NCI-H748 (cell line): ENCODE data around the gene DCX.

Experiments
- DNase-seq: peaks from one replicate; lab custom pipeline; 2025; ENCODE audit not compliant: unreplicated experiment; lab: John Stamatoyannopoulos, UW

The DCX gene

GRCh38 chrX:111318901-111319300 is 93.1 kb downstream of the DCX start:
- DNase-seq = no peak

GRCh38 chrX:111309083-111309482 is 102.9 kb downstream of the DCX start:
- DNase-seq = no peak

- DNase-seq = no peak
Observed at GRCh38 chrX:111308039-111308438, 104.0 kb downstream of the DCX start.

- no peak for DNase-seq
Observed at GRCh38 chrX:111302284-111302683, 109.7 kb downstream of the DCX start.

- DNase-seq = peak; percentile 29
Observed at GRCh38 chrX:111288841-111289240, 123.2 kb downstream of the DCX start.

GRCh38 chrX:111284631-111285293 is 127.2 kb downstream of the DCX start:
- peak; percentile 3 for DNase-seq

GRCh38 chrX:111283446-111283845 is 128.5 kb downstream of the DCX start:
- DNase-seq = no peak

GRCh38 chrX:111282991-111283390 is 129.0 kb downstream of the DCX start:
- no peak for DNase-seq

GRCh38 chrX:111282139-111282538 is 129.9 kb downstream of the DCX start:
- DNase-seq = no peak

GRCh38 chrX:111270339-111270738 is 141.7 kb downstream of the DCX start, which contains the start of gene CAPN6:
CAPN6 (minus strand) TSS chrX:111270483; CDS start chrX:111263936, 6,547 bp downstream.
- no peak for DNase-seq

GRCh38 chrX:111268506-111268905 is 143.5 kb downstream of the DCX start:
- DNase-seq = no peak

- no peak for DNase-seq
Observed at GRCh38 chrX:111265486-111265885, 146.5 kb downstream of the DCX start.

GRCh38 chrX:111264385-111264784 is 147.6 kb downstream of the DCX start:
- no peak for DNase-seq

- DNase-seq = no peak
Observed at GRCh38 chrX:111262086-111262485, 149.9 kb downstream of the DCX start.

GRCh38 chrX:111260451-111260850 is 151.5 kb downstream of the DCX start:
- no peak for DNase-seq

- no peak for DNase-seq
Observed at GRCh38 chrX:111259559-111259958, 152.4 kb downstream of the DCX start.

- DNase-seq = no peak
Observed at GRCh38 chrX:111257733-111258132, 154.3 kb downstream of the DCX start.

- no peak for DNase-seq
Observed at GRCh38 chrX:111254896-111255693, 156.9 kb downstream of the DCX start.

GRCh38 chrX:111244235-111244750 is 167.7 kb downstream of the DCX start:
- peak; percentile 51 for DNase-seq
